ENCODE results near the gene SCAND1. TPM values are rescaled to one million over a fixed set of nuclear protein-coding genes. Genes with fewer than 3 reads are reported as not detected.

Gene SCAND1
- total and polyA plus RNA-seq, 7 donors: 61.2 to 191 (median 83.1) TPM

- TF ChIP-seq CTCF (IDR thresholded peaks at IDR 0.05): no peak
- TF ChIP-seq EP300 (IDR thresholded peaks at IDR 0.05): no peak
- no peak for TF ChIP-seq POLR2A (IDR thresholded peaks at IDR 0.05)
- no peak for TF ChIP-seq POLR2AphosphoS5 (IDR thresholded peaks at IDR 0.05)
- Histone ChIP-seq H3K4me3 (no peak overlapping the region), H3K4me1 (no peaks in the 10 kb centered on the region), H3K27me3 (no peaks in the 10 kb centered on the region), H3K36me3 (peaks cover 0 to 18% (median 5%) of the 10 kb centered on the region in 4 donors), H3K27ac (no peak overlapping the region), H3K9me3 (no peaks in the 10 kb centered on the region)
- no peak for DNase-seq
- intact Hi-C loops (cut with DNase I): no loop called here
- WGBS, 2 donors: 88 to 92% methylated on average over 7 of the region's 7 CpGs
Observed at GRCh38 chr20:35907017-35907701, 47.1 kb downstream of the SCAND1 start.

DNA sequence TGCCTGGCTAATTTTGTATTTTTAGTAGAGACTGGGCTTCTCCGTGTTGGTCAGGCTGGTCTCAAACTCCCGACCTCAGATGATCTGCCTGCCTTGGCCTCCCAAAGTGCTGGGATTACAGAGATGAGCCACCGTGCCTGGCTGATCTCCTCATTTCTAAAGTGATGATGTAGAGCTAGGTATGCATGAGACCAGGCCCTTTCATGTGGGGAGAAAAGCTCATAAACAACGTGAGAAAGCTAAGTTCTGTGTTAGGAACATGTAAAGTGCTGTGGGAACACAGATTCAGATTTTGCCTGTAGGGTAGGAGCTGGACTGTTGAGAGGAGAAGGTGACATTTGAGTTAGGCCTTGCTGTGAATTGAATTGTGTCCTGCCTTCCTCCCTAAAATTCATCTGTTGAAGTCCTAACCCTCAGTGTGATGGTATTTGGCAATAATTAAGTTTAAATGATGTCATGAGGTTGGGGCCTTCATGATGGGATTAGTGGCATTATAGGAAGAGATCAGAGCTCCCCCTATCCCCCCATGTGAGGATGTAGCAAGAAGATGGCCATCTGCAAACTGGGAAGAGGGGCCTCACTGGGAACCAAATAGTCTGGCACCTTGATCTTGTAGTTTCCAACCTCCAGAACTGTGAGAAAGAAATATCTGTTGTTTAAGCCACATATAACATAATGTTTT is 49.2 kb downstream of the SCAND1 start:
- no peaks in the 10 kb centered on the region for H3K4me1 ChIP-seq
- 89 to 94% methylated on average over 4 of the region's 4 CpGs for WGBS, 2 donors
- no peak overlapping the region for H3K4me3 ChIP-seq
- no peak for DNase-seq
- peaks cover 0 to 11% (median 2%) of the 10 kb centered on the region in 4 donors for H3K36me3 ChIP-seq
- no peaks in the 10 kb centered on the region for H3K9me3 ChIP-seq
- TF ChIP-seq POLR2AphosphoS5 (IDR thresholded peaks at IDR 0.05): no peak
- H3K27ac ChIP-seq: no peak overlapping the region
- intact Hi-C loops (cut with DNase I): no loop called here
- H3K27me3 ChIP-seq: no peaks in the 10 kb centered on the region

DNA sequence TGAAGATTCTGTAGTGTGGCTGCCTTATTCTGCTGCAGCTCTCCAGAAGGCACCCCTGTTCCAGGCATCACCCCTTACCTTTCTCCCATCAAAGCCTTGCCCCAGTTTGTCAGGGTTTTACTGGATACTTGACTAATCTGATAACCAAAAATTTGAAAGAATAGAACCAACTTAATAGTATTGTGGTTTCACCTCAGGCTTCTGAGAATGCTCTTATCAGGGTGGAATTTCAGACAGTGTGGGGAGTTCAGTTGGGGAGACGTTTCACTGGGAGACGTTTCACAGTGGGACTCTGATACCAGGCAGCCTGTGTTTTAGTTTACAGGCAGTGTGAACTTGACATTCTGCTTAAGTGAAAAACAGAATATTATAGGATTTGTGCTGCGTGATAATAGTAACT is 50.5 kb downstream of the SCAND1 start:
- Histone ChIP-seq H3K27ac (no peak overlapping the region), H3K9me3 (no peaks in the 10 kb centered on the region), H3K4me1 (no peaks in the 10 kb centered on the region), H3K36me3 (peaks cover 0 to 13% (median 9%) of the 10 kb centered on the region in 4 donors), H3K27me3 (no peaks in the 10 kb centered on the region), H3K4me3 (no peak overlapping the region)
- 92 to 93% methylated on average over 3 of the region's 3 CpGs for WGBS, 2 donors
- no peak for DNase-seq
- TF ChIP-seq POLR2AphosphoS5 (IDR thresholded peaks at IDR 0.05): no peak
- no peak for TF ChIP-seq CTCF (IDR thresholded peaks at IDR 0.05)
- TF ChIP-seq POLR2A (IDR thresholded peaks at IDR 0.05): no peak
- no peak for TF ChIP-seq EP300 (IDR thresholded peaks at IDR 0.05)
- intact Hi-C loops (cut with DNase I): no loop called here

Small RNA genes within 50 kb of the gene (small RNA-seq; reads per million reads assigned to genes)
- 0 reads per million in 3 donors for gene RNU6-937P

Other genes starting within 250 kb of the SCAND1 start
- 100 to 1,000 TPM; 281 to 408 (median 296) TPM for gene RBM39, start 212.2 kb downstream of the SCAND1 start, total RNA-seq
- gene RBM39, start 212.2 kb downstream of the SCAND1 start, polyA plus RNA-seq: 100 to 1,000 TPM in 1 of 3 donors, 10 to 100 TPM in 2; 68.2 to 166 (median 94.9) TPM
- 10 to 100 TPM; 41.0 to 49.7 (median 45.5) TPM for gene PHF20, start 182.5 kb downstream of the SCAND1 start, total RNA-seq
- 10 to 100 TPM; 10.8 to 25.6 (median 17.6) TPM for gene PHF20, start 182.5 kb downstream of the SCAND1 start, polyA plus RNA-seq
- 10 to 100 TPM in 1 of 4 donors, 1 to 10 TPM in 3; 1.7 to 14.6 (median 5.2) TPM for gene CNBD2, start 14.1 kb upstream of the SCAND1 start, total RNA-seq
- gene CNBD2, start 14.1 kb upstream of the SCAND1 start, polyA plus RNA-seq: 10 to 100 TPM in 1 of 3 donors, 1 to 10 TPM in 2; 6.2 to 10.8 (median 7.1) TPM
- 10 to 100 TPM; 19.3 to 61.8 (median 21.0) TPM for gene EPB41L1, start 200.2 kb upstream of the SCAND1 start, total RNA-seq
- gene EPB41L1, start 200.2 kb upstream of the SCAND1 start, polyA plus RNA-seq: 10 to 100 TPM; 14.1 to 17.6 (median 16.8) TPM

All from sigmoid colon (tissue), 7 donors.